Mononuclear cell (primary cell): Measurements from ENCODE around the gene AGXT. TPM values are rescaled to one million over a fixed set of nuclear protein-coding genes. Genes with fewer than 3 reads are reported as not detected.

ENCODE experiments used
- H3K27me3 ChIP-seq: 2 replicates; pipeline ENCODE4 v1.6.0; 2011; ENCODE audit warnings: low read length, control low read depth; ENCODE audit not compliant: insufficient read depth
- H3K4me1 ChIP-seq: 2 replicates; pipeline ENCODE4 v1.5.1; 2011; ENCODE audit warnings: mild to moderate bottlenecking, low read length, control low read depth; ENCODE audit not compliant: insufficient read depth
- H3K4me3 ChIP-seq: 2 replicates; pipeline ENCODE4 v1.5.1; 2011; ENCODE audit warnings: mild to moderate bottlenecking, low read length, moderate library complexity
- H3K9me3 ChIP-seq: 2 replicates; pipeline ENCODE4 v1.5.1; 2011; ENCODE audit warnings: low read depth, mild to moderate bottlenecking, control low read depth, low read length
- total RNA-seq: library from RNA; depleted of rRNA; stranded (reverse); fragments of >200 nt; gene quantifications from one replicate; pipeline ENCODE4 v1.2.3, GENCODE V29; 2012

The AGXT gene
- total RNA-seq, 1 donor = not detected

GRCh38 chr2:240852671-240853314, 15.8 kb upstream of the AGXT start:
- no peaks in the 10 kb centered on the region for H3K9me3 ChIP-seq
- no peak overlapping the region for H3K4me3 ChIP-seq
- H3K4me1 ChIP-seq = no peaks in the 10 kb centered on the region
- no peaks in the 10 kb centered on the region for H3K27me3 ChIP-seq

- Histone ChIP-seq H3K27me3 (no peaks in the 10 kb centered on the region), H3K9me3 (no peaks in the 10 kb centered on the region), H3K4me1 (no peaks in the 10 kb centered on the region), H3K4me3 (no peak overlapping the region)
Observed at GRCh38 chr2:240855670-240856069, 13.0 kb upstream of the AGXT start.

GRCh38 chr2:240856151-240856980, 12.3 kb upstream of the AGXT start:
- Histone ChIP-seq H3K4me3 (no peak overlapping the region), H3K4me1 (no peaks in the 10 kb centered on the region), H3K27me3 (no peaks in the 10 kb centered on the region), H3K9me3 (no peaks in the 10 kb centered on the region)

GRCh38 chr2:240857039-240858008, 11.3 kb upstream of the AGXT start:
- Histone ChIP-seq H3K27me3 (no peaks in the 10 kb centered on the region), H3K4me1 (no peaks in the 10 kb centered on the region), H3K4me3 (no peak overlapping the region), H3K9me3 (no peaks in the 10 kb centered on the region)

- H3K4me3 ChIP-seq = no peak overlapping the region
- no peaks in the 10 kb centered on the region for H3K9me3 ChIP-seq
- no peaks in the 10 kb centered on the region for H3K4me1 ChIP-seq
- H3K27me3 ChIP-seq = no peaks in the 10 kb centered on the region
Observed at GRCh38 chr2:240858321-240858720, 10.3 kb upstream of the AGXT start.

GRCh38 chr2:240858871-240859270, 9.8 kb upstream of the AGXT start:
- Histone ChIP-seq H3K4me3 (no peak overlapping the region), H3K9me3 (no peaks in the 10 kb centered on the region), H3K27me3 (no peaks in the 10 kb centered on the region), H3K4me1 (no peaks in the 10 kb centered on the region)

GRCh38 chr2:240861547-240861946, 7.1 kb upstream of the AGXT start:
- H3K4me1 ChIP-seq = no peaks in the 10 kb centered on the region
- H3K27me3 ChIP-seq = no peaks in the 10 kb centered on the region
- H3K4me3 ChIP-seq = no peak overlapping the region
- H3K9me3 ChIP-seq = no peaks in the 10 kb centered on the region

- Histone ChIP-seq H3K4me3 (no peak overlapping the region), H3K9me3 (no peaks in the 10 kb centered on the region), H3K4me1 (no peaks in the 10 kb centered on the region), H3K27me3 (no peaks in the 10 kb centered on the region)
Observed at GRCh38 chr2:240864475-240864874, 4.1 kb upstream of the AGXT start.

- Histone ChIP-seq H3K4me1 (no peaks in the 10 kb centered on the region), H3K4me3 (no peak overlapping the region), H3K9me3 (no peaks in the 10 kb centered on the region), H3K27me3 (no peaks in the 10 kb centered on the region)
Observed at GRCh38 chr2:240865391-240865790, 3.2 kb upstream of the AGXT start.

GRCh38 chr2:240869109-240869955, 708 bp downstream of the AGXT start:
- Histone ChIP-seq H3K9me3 (no peaks in the 10 kb centered on the region), H3K4me1 (no peaks in the 10 kb centered on the region), H3K4me3 (no peak overlapping the region), H3K27me3 (no peaks in the 10 kb centered on the region)

- Histone ChIP-seq H3K27me3 (no peaks in the 10 kb centered on the region), H3K4me3 (no peak overlapping the region), H3K9me3 (no peaks in the 10 kb centered on the region), H3K4me1 (no peaks in the 10 kb centered on the region)
Observed at GRCh38 chr2:240869956-240870875, 1.6 kb downstream of the AGXT start.

GRCh38 chr2:240871071-240871958, 2.7 kb downstream of the AGXT start:
- Histone ChIP-seq H3K27me3 (no peaks in the 10 kb centered on the region), H3K4me3 (no peak overlapping the region), H3K4me1 (no peaks in the 10 kb centered on the region), H3K9me3 (no peaks in the 10 kb centered on the region)
